GM18909 (cell line): Measurements from ENCODE around the gene C3orf80.
"Not testable (repeated sequence)": the region's sequence is repeated elsewhere in the genome, so short reads cannot be mapped to it uniquely, and the experiment has no call there.

Experiments used
- ATAC-seq: cut with Tn5 transposase; IDR thresholded peaks from one replicate; pipeline ENCODE4 v1.9.1; 2021; ENCODE audit warnings: mild to moderate bottlenecking; ENCODE audit not compliant: unreplicated experiment, poor library complexity

Gene C3orf80

DNA sequence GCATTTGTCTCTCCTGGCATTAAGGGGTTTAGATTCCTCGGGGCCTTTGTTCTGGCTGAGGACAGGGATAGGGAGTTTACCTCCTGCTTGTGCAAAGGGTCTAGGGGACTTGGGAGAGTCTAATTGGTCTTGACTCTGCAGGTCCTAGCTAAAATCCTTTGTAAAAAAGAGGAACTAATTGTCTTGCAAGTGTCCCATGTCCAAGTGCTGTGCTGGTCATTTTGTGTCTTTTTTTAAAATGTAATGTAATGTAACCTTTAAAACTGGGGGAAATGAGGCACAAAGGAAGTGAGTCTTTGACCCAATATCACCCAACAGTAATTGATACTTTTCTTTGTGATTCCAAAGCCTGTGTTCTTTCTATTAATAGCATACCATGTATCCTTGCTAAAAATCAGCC lies 14.9 kb upstream of the C3orf80 start:
- no peak for ATAC-seq

DNA sequence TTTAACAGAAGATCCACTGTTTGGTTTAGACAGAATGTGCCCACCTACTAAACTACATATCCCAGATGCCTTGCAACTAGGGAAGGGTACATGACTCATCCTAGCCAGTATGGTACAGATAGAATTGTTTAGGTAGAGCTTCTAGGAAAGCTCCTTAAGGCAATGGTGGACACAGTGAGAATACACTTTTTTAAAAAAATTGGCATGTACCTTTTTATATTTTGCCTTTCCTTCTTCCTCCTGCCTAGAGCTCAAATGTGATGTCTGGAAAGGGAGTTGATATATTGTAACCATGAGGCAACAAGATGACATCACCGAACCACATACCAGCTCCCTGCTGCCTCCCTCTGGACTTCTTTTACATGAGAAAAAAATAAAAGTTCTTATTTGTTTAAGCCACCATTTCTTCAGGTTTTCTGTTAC lies 14.4 kb upstream of the C3orf80 start:
- peak; percentile 57 for ATAC-seq

DNA sequence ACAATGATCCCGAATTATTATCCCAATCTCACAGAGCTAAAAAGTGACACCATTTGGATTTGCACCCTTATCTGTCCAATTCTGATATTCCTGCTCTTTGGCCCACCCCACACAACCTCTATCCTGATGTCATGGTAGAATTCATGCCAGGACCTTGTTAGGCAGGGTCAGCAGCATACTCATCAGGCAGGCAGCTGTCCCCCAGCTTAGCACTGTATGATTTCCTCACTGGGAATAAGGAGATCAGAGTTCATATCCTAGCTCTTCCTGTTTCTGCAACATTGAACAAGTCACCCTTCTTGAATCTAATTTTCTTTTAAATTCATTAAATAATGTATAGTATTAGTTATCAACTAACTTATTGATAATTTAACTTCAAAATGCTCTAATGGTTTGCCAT lies 12.0 kb upstream of the C3orf80 start:
- ATAC-seq, result no peak

DNA sequence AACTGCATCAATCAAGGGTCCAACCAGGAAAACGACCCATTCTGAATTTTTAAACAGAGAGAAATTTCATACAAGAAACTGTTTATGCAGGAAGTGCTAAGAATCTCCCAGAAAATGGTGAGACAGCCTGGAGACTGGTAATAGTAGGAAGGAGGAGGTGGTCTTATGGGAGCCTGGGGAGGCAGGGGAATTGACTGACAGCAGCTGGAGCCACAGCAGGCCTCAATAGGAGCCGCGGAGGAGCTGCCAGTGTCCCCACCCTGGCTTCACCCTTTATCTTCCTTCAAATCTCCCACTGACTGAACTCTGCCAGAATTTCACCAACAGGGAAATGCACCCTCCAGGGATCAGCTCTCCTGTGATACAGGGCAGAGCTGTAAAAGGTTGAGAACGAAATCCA lies 7.5 kb upstream of the C3orf80 start:
- ATAC-seq, result no peak

DNA sequence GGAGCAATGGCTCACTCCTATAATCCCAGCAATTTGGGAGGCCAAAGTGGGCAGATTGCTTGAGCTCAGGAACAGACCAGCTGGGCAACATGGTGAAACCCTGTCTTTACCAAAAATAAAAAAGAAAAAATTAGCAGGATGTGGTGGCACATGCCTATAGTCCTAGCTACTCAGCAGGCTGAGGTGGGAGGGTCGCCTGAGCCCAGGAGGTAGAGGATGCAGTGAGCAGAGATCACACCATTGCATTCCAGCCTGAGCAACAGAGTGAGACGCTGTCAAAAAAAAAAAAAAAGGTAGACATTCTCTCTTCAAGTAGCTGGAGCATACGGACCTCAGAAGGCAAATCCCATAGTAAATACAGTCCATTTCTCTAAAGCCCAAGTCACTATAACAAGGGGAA lies 7.1 kb upstream of the C3orf80 start:
- ATAC-seq, result no peak

DNA sequence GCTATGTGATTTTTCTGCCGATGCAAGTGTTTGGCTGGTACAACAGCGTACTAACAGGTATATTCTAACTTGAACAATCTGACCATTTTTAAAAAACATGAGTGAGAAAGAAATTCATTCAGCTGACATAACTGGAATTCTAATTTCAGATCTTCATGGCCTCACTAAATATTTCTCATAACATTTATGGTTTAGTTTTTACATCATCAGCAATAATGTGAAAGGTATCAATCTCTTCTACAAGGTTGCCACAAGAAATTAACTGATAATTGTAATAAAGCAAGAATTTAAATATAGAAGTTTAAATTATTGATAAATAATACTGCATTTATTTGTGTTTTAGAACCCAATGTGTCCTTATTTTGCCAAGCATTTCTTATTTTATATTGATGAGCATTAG lies 5.2 kb upstream of the C3orf80 start:
- no peak for ATAC-seq

DNA sequence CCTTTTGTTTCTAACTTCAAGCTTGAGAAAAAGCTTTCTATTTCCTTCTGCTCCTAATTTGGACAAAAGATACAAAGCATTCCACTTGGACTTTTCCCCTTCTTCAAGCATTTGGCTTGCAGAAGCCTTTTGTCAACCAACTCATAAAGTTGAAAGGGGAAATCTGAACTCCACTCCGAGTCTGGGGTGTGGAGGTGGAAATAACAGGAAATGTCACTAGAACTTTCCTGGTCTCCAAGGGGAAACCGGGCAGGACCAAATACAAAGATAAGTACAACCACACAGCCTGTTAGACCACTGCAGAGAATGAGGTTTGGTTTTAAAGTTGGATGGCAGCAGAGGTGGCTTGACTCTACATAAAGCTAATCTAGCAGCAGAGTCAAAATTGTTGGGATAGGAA lies 4.2 kb upstream of the C3orf80 start:
- ATAC-seq, result no peak

DNA sequence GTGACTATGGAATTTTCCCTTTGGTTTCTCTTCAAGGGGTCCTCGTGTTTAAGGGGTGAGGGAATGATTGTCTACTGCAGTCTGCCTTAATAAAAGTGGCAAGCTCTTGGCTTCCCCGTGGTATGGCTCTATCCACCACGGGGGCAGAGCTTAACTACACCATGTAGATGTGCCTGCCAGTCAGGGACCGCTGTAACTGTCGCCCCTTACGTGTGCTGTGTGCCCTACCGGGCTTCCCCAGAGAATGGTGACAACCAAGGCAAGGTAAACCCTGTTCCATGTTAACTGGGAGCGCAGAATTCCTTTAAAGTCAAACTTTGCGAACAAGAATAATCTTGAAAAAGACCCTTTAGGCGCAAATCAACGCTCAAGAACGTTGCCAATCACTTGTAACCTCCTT lies 966 bp upstream of the C3orf80 start:
- no peak for ATAC-seq

DNA sequence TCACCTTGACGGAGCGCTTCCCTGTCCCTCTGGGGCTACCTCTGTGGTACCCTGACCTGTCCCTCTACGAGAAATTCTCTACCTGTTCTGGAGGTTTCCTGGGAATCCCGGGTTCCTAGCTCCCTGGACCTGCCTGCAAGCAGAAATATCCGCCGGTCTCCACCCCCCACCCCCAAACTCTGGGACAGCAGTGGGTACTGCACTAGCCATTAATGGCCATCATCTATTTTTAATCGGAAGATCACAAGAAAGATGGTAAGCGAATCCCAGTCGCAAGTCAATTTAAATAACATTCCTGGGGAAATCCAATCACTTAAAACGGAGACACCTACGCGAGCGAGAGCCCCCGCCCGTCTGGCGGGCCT lies 429 bp upstream of the C3orf80 start:
- no peak for ATAC-seq

DNA sequence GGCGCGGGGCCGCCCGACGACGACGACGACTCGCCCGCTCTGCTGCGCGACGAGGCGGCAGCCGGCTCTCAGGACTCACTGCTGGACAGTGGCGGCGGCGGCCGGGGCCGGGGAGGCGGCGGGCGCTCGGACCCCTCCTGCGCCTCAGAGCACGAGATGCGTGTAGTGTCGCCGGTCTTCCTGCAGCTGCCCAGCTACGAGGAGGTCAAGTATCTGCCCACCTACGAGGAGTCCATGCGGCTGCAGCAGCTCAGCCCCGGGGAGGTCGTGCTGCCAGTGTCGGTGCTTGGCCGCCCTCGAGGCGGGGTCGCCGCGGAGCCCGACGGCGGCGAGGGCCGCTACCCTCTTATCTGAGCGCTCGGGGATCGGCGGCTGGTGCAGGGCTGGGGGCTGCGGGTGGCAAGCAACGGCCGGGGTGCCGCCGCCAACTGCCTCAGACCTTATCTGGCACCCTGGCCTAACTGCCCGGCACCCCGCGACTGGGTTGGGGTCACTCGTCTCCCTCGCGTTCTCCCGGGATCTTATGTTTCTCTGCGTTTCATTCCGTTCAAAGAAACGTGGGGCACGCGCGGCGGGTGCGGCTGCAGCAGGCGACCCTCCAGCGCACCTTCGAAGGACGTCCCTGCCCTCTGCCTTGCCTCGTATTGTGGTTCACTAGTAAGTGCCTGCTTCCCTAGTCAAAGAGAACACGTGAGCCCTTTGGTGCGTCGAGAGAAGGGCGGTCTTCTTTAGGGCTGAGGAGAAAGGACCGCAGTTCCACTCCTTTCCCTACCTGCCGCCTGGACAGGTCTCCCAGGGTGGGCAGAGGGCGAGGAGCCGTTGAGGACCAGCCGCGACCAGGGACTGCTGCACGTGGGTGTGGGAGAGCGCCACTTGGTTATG lies 1.0 kb downstream of the C3orf80 start:
- peak; percentile 22 for ATAC-seq

DNA sequence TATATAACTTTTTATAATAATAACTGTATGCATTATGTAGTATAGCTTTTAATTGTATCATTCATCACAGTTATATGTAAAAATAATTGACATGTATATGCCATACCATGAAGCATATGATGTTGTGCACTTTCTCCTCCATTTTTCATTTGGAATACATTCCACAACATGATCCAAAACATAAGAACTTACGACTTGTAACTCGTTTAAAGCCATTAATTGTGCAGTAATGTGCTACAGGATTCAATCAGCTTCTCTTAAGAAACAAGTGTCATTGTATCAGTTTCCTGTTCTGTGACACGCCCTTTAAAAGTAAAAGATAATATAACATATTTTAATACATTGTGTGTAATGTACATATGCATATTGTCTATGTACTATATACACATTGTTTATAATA lies 2.2 kb downstream of the C3orf80 start:
- ATAC-seq, result no peak

DNA sequence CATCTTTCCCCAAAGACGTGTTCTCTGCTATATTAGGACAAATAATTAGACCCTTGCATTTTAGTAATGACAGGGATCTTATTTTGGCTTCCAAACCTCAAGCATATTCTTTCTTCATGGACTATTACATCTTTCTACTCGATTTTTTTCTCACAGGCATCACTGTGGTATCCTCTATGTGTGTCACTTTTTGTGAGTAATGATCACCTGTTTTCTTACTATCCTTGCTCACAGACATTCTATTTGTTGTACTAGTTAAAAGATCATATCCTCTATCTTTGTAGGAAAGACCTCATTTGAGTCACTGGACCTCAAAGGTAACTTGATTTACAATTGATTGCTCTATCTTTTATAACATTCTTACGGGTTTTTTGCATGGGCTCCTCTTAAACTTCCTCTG lies 6.8 kb downstream of the C3orf80 start:
- no peak for ATAC-seq

DNA sequence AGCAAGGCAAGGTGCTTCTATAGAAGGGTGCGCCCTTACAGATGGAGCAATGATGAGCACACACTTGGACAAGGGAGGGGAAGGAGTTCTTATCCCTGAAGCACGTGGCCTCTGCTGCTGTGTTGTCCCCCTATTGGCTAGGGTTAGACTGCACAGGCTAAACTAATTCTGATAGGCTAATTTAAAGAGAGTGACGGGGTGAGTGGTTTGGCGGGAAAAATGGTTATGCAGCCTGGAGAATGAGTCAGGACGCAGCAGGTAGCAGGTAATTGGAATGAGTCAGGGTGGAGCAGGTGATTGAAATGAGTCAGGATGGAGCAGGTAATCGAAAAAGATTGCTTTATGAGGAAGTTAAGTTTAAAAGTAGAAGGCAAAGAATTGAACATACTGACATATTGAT lies 15.5 kb downstream of the C3orf80 start:
- ATAC-seq, result not testable (repeated sequence)

DNA sequence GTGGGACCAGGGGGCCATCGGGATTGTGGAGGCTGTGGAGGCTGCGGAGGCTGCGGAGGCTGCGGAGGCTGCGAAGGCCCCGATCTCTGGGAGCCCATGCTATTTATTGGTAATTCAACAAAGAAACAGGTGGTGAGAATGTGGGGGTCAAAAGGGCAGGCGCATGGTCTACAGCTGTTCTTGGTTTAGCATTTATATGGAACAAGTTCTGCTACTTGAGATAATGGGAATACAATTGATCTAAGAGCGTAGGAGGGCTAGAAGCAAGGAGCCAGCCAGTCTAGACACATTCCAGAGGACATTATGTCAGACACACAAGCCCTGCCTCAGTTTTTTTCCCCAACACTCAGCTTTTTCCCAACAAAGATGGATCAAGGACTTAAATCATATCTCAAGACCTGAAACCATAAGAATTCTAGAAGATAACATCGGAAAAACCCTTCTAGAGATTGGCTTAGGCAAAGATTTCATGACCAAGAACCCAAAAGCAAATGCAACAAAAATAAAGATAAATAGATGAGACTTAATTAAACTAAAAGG lies 20.1 kb downstream of the C3orf80 start:
- no peak for ATAC-seq

DNA sequence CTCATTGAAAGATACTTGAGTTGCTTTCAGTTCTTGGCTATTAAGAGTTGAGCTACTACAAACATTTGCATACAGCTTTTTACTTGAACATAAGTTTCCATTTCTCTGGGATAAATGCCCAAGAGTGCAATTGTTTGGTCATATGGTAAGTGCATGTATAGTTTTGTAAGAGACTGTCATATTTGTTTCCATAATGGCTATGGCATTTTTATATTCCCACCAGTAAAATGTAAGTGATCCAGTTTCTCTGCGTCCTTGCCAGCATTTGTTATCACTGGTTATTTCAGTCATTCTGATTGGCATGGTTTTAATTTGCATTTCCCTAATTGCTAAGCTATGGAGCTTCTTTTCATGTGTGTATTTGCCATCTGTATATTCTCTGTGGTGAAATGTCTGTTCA lies 22.5 kb downstream of the C3orf80 start:
- no peak for ATAC-seq

DNA sequence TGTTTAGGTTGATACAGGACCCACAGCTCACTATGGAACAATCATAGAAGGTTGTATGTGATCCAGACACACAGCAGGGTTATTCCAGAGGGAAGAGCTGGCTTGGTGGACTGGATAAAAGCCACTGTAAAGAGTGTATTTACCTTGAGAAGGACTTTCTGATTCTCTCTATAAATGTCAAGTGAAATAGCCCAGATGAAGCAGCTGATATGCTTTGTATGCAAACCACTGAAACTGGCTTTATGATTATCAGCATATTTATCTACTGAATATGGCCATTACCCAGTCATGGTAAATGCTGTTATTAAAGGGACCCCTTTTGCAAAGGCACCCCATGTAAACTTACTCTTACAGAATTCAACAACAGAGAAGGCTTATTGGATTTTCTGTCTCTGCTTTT lies 28.1 kb downstream of the C3orf80 start:
- no peak for ATAC-seq

DNA sequence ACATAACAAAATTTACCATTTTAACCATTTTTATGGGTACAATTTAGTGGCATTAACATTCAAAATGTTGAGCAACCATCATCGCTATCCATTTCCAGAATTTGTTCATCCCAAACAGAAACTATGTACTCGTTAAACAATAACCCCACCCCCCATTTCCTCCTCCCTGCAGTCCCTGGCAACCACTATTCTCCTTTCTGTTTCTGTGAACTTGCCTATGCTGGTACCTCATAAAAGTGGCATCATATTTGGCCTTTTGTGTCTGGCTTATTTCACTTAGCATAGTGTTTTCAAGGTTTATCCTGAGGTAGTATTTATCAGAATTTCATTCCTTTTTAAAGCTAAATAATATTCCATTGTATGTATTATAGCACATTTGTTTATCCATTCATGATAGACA lies 32.4 kb downstream of the C3orf80 start:
- ATAC-seq, result no peak

DNA sequence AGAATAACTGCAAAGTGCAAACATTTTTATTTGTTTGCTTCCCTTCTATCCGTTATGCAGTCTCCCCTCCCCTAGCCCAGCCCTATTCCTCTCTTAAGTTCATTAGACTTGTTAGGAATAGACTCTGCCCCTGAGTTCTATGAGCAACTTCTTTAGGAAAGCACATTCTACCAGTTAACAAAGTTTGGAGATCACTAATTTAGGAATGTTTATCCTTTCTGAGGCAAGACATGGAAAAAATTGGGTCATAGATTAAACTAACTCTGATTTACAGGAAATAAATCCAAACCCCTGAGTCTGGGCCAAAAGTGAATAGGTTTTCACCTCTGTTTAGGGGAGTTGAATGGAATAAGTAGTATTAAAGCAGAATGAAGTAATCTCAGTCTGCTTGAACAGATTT lies 34.4 kb downstream of the C3orf80 start:
- ATAC-seq, result no peak

DNA sequence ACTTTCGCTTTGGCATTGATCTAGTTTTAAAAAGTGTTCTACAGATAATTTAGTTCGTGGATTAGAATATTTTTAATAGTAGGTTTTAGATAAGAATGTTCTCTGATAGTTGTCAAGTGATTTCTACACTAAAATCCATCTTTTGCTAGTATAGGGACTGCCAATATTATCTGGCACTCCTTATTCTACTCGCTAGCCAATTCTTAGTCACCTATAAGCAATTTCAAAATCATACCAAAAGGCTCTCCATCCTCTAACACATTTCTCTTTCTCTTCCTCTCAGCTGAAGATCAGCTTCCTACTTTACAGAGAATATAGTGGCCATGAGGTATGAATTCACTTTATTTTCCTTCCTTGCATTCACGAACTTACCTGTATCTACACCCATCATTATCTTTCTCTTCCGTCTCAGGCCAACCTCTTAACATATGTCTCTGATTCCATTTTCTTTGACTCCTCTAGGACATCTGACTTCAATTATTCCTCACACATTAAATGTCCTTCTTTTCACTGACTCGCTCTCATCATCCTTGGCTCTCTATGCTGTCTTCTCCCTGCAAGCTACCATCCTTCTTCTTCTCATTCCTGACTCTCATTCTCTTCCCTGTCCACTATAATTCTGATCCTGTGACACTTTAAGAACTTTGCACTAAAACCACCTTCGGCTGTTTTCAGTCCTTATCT lies 35.5 kb downstream of the C3orf80 start:
- no peak for ATAC-seq

DNA sequence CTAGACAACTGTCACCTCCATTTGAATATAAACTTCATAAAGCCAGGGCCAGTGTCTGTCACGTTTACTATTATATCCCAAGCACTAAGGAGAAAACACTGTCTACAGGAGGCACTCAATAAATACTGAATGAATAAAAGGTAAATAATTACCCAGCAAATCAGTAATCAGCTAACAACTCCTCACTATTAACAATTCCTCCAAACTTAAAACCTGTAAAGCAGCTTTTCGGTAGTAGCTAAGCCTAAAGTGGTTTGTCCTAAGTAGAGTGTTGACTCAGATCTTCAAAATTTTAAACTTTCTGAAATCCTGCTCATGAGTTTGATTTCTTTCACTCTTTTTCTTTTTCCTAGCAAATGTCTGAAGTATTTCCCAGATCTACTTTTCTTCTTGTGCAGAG lies 39.9 kb downstream of the C3orf80 start:
- ATAC-seq, result no peak
